Activated CD4-positive, CD25-positive, alpha-beta regulatory T cell treated with anti-CD3 and anti-CD28 coated beads, Interleukin-2, amount 50 U/mL, for 72 hours (primary cell): ENCODE measurements around the gene PLAC9.
"Not testable (repeated sequence)": the region's sequence is repeated elsewhere in the genome, so short reads cannot be mapped to it uniquely, and the experiment has no call there.

Source experiments
- DNase-seq: peaks from one replicate; pipeline ENCODE4 v3.0.0; 2021

Gene PLAC9

GRCh38 chr10:80132299-80133139 lies at the start of gene PLAC9:
Gene PLAC9, plus strand, starts transcription at chr10:80132730. Its CDS starts 33 bp downstream, at chr10:80132763.
- DNase-seq, result no peak

- DNase-seq, result no peak
Measured at GRCh38 chr10:80090121-80090520, 42.4 kb upstream of the PLAC9 start.

GRCh38 chr10:80094231-80094630 lies 38.3 kb upstream of the PLAC9 start:
- DNase-seq, result no peak

GRCh38 chr10:80098272-80098671 lies 34.3 kb upstream of the PLAC9 start:
- DNase-seq, result not testable (repeated sequence)

GRCh38 chr10:80099295-80099694 lies 33.2 kb upstream of the PLAC9 start:
- DNase-seq, result not testable (repeated sequence)

GRCh38 chr10:80100116-80100515 lies 32.4 kb upstream of the PLAC9 start:
- DNase-seq, result no peak

- no peak for DNase-seq
Measured at GRCh38 chr10:80100861-80101695, 31.5 kb upstream of the PLAC9 start.

- DNase-seq, result no peak
Measured at GRCh38 chr10:80104066-80104926, 28.2 kb upstream of the PLAC9 start.

- no peak for DNase-seq
Measured at GRCh38 chr10:80108576-80109239, 23.8 kb upstream of the PLAC9 start.

- no peak for DNase-seq
Measured at GRCh38 chr10:80110986-80111385, 21.5 kb upstream of the PLAC9 start.

- DNase-seq, result no peak
Measured at GRCh38 chr10:80118669-80119068, 13.9 kb upstream of the PLAC9 start.

GRCh38 chr10:80122110-80122710 lies 10.3 kb upstream of the PLAC9 start:
- DNase-seq, result no peak

- no peak for DNase-seq
Measured at GRCh38 chr10:80122746-80123145, 9.8 kb upstream of the PLAC9 start.

GRCh38 chr10:80126876-80127275 lies 5.7 kb upstream of the PLAC9 start:
- DNase-seq, result no peak

GRCh38 chr10:80131499-80131901 lies 1.0 kb upstream of the PLAC9 start:
- DNase-seq, result no peak

GRCh38 chr10:80133206-80133605 lies 676 bp downstream of the PLAC9 start:
- no peak for DNase-seq

GRCh38 chr10:80133687-80134086 lies 1.2 kb downstream of the PLAC9 start:
- not testable (repeated sequence) for DNase-seq

GRCh38 chr10:80136134-80136571 lies 3.6 kb downstream of the PLAC9 start:
- DNase-seq, result no peak

- no peak for DNase-seq
Measured at GRCh38 chr10:80137031-80137862, 4.7 kb downstream of the PLAC9 start.

GRCh38 chr10:80137920-80138319 lies 5.4 kb downstream of the PLAC9 start:
- DNase-seq, result no peak

- DNase-seq, result no peak
Measured at GRCh38 chr10:80139265-80139664, 6.7 kb downstream of the PLAC9 start.
